SU-DHL-6 (cell line): ENCODE results near the gene ZBTB38.

Experiments
- CTCF ChIP-seq: fragments of 200-600 bp; sonication (generic); IDR thresholded peaks from one replicate; pipeline ENCODE4 v1.5.1; 2017; ENCODE audit warnings: antibody characterized with exemption, mild to moderate bottlenecking, low read length, moderate library complexity; ENCODE audit not compliant: insufficient read depth, poor library complexity, severe bottlenecking
- EZH2phosphoT487 ChIP-seq: fragments of 200-600 bp; sonication (generic), shearing (Covaris generic); conservative IDR thresholded peaks from 2 replicates; pipeline ENCODE4 v1.6.1; 2018; ENCODE audit warnings: mild to moderate bottlenecking, antibody characterized with exemption, low read length, moderate library complexity, mixed read lengths

- TF ChIP-seq CTCF = no peak
- TF ChIP-seq EZH2phosphoT487 = no peak
Measured at GRCh38 chr3:141410408-141410807, 42.1 kb downstream of the ZBTB38 start.
